Activated effector memory CD4-positive, alpha-beta T cell treated with anti-CD3 and anti-CD28 coated beads, Interleukin-2, amount 50 U/mL, for 16 hours (primary cell): ENCODE measurements around the gene ZNF567.
"Not testable (repeated sequence)": the region's sequence is repeated elsewhere in the genome, so short reads cannot be mapped to it uniquely, and the experiment has no call there.

Source experiments
- DNase-seq: peaks from one replicate; pipeline ENCODE4 v3.0.0-alpha.2; 2020

ZNF567 gene

DNA sequence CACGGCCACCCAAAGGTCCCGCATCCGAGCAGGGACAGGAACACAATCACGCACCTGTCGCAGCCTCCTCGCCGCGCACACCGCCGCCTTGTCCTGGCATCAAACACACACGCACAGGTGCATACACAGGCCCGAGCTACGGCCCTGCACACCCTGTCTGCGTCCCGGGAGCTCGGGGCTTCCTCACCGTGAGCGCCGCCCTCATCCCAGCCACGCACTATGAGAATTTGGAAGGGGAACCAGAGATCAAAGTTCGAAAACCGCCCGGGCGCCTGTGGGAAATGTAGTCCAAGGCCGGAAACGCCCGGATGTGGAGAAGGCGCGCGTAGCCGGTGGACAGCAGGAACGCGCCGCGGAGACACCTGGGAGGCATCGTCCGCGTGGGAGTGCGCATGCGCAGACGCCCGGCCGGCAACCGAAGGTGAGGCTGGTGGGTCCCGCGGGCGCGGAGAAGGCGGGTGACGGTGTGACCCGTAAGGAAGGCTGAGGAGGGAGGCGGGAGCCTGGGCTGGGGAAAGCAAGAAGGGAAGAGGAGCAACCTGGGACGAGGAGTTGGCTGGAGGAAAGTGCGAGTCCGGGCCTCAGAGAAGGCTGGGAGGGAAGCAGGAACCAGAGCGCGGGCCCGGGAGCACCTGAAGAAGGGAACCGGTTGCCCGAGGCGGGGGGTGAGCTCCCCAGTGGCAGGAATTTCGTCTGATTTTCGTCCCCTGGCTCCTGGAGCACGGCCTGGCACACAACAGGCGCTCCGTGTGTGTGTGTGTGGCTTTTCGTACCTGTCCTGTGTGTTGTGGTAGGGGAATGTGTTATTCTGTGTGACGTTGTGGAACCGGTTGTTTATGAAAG is at the start of gene ZNF567:
Gene ZNF567 (plus strand): TSS at position 399 of the 843 bp plus-strand sequence. CDS start 7,256 bp downstream, outside the sequence.
- peak; percentile 100 for DNase-seq

DNA sequence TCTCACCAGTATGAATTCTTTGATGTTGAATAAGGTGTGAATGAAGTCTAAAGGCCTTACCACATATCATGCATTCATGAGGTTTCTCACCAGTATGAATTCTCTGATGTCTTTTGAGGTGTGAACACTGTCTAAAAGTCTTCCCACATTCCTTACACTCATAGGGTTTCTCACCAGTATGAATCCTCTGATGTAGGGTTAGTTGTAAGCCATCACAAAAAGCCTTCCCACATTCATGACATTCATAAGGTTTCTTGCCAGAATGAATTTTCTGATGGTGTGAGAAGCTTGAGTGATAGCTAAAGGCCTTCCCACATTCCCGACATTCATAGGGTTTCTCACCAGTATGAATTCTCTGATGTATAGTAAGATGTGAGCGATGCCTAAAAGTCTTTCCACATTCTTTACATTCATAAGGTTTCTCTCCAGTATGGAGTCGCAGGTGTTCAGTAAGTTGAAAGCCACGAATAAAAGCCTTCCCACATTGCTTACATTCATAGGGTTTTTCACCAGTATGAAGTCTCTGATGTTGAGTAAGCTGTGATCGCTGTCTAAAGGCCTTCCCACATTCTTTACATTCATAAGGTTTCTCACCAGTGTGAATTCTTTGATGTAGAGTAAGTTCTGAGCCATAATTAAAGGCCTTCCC is 48.4 kb upstream of the ZNF567 start:
- DNase-seq, result no peak

DNA sequence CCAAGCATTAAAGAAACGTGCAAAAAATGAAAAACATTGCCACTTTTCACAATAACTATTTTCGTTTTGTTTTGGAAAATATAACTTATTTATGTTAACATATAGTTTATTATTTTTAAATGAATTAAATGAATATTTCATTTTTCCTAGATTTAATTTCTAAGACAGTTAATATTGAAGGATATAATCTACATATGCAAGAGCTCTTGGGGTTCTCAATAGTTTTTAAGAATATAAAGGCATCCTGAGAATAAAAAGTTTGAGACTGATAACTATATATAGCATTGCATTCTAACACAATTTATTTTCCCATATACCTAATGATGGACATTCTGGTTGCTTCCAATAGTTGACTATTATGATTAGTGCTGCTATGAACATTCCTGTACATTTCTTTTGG is 40.7 kb upstream of the ZNF567 start:
- DNase-seq, result no peak

DNA sequence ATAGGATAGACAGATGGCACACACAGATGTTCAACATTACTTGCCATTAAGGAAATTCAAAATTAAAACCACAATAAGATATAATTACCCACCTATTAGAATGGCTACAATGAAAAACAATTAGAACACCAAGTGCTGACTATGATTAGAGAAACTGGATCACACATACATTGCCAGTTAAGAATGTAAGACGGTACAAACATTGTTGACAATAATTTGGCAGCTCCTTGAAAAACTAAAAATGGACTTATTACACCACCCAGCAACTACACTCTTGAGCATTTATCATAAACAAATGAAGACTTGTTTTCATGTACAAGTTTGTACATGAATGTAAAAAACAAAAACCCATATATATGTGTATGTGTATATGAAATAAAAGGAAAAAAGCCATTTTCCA is 34.5 kb upstream of the ZNF567 start:
- DNase-seq, result no peak

DNA sequence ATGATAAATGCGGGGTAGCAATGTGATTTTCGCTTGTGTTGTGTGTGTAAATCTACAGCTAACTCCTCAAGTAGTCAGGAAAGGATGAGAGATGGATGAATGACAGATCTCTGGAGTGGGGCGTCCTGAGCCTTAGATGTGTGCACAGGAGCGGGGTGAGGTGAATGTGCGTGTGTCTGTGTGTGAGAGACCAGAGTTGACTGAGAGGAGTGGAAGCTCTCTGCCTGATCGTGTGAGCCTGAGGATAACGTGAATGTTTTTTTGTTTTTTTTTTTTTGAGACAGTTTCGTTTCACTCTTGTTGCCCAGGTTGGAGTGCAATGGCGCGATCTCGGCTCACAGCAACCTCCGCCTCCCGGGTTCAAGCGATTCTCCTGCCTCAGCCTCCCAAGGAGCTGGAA is 21.6 kb upstream of the ZNF567 start:
- DNase-seq, result no peak

DNA sequence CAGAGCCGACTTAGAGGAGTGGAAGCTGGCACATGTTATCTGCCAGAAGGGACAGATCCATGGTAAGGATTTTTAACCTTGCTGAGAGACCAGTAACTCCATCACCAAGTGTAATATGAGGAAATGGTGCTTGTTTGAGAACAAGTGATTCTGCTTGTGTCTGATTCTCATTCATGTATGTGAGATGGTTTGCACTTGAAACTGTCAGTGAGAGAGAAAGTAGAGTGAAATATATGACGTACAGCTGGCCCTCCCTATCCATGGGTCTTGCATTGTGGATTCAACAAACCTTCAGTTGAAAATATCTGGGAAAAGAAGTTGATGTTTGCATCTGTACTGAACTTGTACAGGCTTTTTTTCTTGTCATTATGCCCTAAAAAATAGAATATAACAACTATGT is 18.8 kb upstream of the ZNF567 start:
- DNase-seq, result no peak

DNA sequence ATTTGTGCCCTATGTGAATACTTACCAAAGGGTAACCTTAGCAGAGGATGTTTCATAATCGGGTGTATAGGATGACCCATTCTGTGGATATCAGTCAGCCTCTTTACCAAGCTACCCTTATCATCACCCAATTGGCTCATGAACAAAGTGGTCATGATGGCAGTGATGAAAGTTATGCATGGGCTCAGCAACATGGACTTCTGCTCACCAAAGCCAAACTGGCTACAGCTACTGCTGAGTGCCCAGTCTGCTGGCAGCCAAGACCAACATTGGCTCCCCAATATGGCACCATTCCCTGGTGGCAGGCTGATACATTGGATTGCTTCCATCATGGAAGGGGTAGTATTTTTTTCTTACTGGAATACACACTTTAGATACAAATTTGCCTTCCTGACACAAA is 15.0 kb upstream of the ZNF567 start:
- no peak for DNase-seq

DNA sequence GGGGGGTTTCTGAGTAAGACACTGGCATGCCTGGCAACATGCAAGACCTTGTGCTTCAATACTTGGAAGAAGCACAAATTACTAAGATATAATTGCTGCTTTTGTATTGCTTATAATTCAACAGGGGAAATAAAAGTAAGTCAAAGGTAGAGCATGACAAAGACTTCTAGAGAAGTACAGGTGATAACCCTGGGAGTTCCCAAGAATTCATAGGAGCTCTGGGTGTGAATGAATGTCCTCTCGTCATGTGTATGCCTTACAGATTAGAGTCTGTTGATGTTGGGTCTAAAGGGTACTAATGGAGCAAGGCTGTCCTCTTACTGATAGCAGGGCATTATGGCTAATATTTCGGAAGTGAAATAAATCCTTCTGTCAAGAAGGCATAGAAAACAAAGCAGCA is 13.2 kb upstream of the ZNF567 start:
- DNase-seq, result no peak

DNA sequence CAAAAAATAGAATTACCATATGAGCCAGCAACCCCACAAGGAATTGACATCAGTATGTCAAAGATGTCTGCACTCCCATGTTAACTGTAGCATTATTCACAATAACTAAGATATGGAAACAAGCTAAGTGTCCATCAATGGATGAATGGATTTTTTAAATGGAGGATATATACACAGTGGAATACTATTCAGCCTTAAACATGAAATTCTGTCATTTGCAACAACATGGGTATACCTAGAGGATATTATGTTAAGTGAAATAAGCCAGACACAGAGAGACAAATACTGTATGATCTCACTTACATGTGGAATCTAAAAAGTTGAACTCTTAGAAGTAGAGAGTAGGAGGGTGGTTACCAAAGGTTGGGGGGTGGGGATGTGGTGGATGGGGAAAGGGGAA is 8.0 kb upstream of the ZNF567 start:
- DNase-seq, result no peak

DNA sequence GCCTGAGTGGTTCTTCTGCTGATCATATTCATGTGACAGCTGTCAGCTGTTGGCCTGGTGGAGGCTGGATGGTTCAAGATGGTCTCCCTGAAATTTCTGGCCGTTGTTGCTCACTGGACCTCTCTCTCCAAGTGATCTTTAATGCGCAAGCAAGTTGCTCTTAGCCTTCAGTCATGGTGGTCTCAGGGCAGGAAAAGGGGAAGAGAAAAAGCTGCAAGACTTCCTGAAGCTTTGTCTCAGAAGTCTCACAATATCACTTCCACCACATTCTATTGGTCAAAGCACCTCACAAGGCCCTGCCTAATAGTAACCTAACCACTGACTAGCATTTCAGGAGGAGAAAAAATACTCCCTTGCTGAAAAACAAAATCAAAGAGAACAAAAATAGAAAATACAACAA is 1.6 kb upstream of the ZNF567 start:
- no peak for DNase-seq

DNA sequence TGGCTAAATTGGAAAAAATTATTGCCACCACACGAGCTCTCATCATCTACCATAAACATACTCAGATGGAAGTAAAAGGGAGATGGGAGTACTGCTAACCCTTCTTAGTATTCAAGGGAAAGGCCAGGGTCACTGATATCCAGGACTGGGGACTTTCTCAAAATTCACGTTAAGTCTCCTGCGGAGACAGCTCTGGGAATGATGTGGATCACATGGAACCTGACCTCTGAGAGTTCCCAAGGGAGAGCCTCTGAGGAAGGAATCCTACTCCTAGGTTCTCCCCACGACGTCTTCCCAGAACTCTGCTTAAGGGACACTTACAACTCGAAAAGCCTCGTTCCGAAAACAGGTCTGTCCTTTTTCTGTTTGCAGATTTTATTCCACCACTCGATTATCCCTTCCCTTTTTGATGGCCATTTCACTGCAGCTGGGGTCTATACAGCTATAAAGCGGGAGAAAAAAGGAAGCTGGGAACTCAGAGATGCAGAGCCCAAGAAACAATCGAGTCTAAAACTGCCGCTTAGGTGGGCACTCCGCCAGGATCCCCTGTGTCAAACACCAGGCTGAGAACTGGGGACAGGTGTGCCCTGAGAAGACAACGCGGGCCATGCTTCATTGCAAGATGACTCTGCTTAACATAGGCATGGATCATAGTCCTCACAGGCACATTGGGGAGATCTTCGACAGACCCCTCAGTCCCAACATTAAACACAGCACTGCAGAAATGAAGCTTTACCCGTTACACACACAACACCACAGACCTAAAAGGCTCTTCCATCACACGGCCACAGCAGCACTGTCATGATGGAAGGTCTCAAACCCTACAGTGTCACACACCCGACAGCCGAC is 823 bp upstream of the ZNF567 start:
- DNase-seq, result peak; percentile 61

DNA sequence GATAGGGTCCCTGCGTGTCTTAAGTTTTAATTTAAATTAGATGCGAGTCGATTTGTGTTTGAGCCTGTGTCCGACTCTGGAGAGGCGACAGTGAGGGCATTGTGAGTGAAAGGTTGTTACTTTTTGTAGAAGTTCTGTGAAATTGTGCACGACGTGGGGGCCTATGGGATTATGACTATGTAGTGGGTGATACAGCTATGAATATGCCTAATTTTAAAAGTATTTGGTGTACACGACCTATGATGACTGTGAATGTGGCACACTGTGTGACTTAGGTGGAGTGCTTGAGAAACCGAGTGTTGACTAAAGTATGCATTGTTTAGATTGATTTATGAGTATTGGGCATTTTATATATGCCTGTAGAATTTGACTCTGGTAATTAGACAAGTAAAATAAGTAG is 646 bp downstream of the ZNF567 start:
- DNase-seq, result no peak

DNA sequence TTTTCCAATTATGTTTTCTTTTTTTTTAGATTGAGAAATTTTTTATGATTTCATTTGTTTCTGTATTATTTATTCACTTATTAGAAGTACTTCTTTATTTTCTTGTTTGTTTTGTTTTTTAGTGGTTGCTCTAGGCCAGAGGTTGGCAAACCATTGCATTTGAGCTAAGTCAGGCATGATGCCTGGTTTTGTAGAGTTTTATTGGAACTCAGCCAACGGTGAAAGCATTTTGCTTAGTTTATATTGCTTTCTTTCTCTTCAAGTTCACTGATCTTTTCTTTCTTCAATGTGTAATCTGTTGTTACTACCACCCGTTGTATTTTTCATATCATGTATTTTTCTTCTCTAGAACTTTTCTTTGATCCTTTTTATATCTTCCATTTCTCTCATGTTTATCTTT is 19.7 kb downstream of the ZNF567 start:
- DNase-seq, result no peak

DNA sequence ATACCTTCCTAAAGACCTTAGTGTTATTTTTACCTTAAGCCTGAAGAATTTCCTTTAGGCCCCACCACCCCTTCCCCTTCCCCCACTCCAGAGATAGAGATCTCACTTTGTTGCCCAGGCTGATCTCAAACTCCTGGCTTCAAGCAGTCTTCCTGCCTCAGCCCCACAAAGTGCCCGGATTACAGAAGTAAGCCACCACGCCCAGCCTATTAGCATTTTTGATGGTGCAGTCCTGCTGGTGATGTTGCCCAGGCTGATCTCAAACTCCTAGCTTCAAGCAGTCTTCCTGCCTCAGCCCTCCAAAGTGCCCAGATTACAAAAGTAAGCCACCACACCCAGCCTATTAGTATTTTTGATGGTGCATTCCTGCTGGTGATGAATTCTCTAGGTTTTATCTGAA is 22.0 kb downstream of the ZNF567 start:
- no peak for DNase-seq

DNA sequence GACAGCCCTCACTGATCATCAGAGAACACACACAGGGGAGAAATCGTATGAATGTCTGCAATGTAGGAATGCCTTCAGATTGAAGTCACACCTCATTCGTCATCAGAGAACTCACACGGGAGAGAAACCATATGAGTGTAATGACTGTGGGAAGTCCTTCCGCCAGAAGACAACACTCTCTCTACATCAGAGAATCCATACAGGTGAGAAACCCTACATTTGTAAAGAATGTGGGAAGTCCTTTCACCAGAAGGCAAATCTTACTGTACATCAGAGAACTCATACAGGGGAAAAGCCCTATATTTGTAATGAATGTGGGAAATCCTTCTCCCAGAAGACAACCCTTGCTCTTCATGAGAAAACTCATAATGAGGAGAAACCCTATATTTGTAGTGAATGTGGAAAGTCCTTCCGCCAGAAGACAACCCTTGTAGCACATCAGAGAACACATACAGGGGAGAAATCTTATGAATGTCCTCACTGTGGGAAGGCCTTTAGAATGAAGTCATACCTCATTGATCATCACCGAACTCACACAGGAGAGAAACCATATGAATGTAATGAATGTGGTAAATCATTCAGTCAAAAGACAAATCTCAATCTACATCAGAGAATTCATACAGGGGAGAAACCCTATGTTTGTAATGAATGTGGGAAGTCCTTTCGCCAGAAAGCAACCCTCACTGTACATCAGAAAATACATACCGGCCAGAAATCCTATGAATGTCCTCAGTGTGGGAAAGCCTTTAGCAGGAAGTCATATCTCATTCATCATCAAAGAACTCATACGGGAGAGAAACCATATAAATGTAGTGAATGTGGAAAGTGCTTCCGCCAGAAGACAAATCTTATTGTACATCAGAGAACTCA is 32.5 kb downstream of the ZNF567 start:
- DNase-seq, result no peak

DNA sequence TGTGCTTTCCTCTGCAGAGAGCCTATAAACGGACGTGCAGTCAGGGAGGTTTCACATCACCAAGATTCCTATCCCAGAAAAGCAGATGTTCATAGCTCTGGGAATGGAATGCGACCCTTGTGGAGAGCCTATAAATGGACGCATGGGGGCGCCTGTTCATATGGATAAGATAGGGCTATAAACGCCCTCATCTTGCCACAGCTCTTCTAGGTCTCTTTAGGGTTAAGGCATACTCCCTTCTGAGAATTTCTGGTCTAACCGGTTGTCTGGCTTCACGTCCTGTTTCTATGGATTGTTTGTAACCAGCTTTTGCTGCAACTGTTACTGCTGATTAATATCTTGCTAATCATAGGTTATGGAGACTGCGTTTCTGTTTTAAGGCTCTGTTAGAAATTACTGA is 48.8 kb downstream of the ZNF567 start:
- not testable (repeated sequence) for DNase-seq

DNA sequence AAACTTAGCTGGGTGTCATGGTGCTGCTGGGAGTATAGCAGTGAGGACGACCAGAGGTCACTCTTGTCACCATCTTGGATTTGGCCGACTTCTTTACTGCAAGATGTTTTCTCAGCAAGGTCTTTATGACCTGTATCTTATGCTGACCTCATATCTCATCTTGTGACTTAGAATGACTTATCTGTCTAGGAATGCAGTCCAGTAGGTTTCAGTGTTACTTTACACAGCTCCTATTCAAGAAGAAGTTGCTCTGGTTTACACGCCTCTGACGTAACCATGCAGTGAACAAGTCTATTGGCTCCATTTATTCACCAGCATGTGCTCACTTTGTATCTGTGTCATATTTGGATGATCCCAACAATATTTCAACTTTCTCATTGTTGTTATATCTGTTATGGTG is 58.5 kb downstream of the ZNF567 start:
- DNase-seq, result no peak

DNA sequence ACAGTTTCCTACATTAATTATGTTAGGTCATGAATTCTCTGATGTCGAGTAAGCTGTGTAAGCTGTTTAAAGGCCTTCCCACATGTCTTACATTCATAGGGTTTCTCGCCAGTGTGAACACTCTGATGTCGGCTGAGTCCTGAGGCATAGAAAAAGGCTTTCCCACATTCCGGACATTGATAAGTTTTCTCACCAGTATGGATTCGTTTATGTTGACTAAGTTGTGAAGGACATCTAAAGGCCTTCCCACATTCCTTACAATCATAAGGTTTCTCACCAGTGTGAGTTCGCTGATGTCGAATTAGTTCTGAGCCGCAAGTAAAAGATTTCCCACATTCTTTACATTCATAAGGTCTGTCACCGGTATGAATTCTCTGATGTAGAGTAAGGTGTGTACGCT is 60.3 kb downstream of the ZNF567 start:
- DNase-seq, result no peak

DNA sequence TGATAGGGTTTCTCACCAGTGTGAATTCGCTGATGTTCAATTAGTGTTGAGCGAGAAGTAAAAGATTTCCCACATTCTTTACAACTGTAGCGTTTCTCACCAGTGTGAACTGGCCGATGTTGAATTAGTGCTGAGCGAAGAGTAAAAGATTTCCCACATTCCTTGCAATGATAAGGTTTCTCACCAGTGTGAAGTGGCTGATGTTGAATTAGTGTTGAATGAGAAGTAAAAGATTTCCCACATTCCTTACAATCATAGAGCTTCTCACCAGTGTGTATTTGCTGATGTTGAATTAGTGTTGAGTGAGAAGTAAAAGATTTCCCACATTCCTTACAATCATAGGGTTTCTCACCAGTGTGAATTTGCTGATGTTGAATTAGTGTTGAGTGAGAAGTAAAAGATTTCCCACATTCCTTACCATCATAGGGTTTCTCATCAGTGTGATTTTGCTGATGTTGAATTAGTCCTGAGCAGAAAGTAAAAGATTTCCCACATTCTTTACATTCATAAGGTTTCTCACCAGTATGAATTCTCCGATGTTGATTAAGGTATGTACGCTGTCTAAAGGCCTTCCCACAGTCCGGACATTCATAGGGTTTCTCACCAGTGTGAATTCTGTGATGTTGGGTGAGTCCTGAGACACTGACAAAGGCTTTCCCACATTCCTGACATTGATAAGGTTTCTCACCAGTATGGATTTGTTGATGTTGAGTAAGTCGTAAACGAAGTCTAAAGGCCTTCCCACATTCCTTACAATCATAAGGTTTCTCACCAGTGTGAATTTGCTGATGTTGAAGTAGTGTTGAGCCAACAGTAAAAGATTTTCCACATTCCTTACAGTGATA is 61.2 kb downstream of the ZNF567 start:
- DNase-seq, result no peak

DNA sequence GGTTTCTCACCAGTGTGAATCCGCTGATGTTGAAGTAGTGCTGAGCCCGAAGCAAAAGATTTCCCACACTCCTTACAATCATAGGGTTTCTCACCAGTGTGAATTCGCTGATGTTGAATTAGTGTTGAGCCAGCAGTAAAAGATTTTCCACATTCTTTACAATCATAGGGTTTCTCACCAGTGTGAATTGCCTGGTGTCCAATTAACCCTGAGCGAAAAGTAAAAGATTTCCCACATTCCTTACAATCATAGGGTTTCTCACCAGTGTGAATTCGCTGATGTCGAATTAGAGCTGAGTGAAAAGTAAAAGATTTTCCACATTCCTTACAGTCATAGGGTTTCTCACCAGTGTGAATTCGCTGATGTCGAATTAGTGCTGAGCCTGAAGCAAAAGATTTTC is 62.2 kb downstream of the ZNF567 start:
- not testable (repeated sequence) for DNase-seq

DNA sequence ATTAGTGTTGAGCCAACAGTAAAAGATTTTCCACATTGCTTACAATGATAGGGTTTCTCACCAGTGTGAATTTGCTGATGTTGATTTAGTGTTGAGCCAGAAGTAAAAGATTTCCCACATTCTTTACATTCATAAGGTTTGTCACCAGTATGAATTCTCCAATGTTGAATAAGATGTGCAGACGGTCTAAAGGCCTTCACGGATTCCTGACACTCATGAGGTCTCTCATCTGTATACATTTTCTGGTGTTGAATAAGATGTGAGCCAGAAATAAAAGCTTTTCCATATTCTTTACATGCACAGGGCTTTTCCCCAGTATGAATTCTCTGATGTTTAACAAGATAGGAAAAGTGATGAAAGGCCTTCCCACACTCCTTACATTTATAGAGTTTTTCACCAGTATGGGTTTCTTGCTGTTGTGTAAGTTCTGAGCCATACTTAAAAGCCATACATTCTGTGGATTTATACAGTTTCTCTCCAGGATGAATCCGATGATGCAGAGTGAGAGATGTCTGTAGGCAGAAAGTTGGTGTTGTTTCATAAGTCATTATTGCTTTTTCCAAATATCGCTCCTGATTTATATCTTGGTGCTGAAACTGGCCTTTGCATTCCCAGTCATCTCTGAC is 62.8 kb downstream of the ZNF567 start:
- no peak for DNase-seq
